Heart right ventricle (tissue), 16 donors: ENCODE results near the gene HARBI1. TPM values are rescaled to one million over a fixed set of nuclear protein-coding genes. Genes with fewer than 3 reads are reported as not detected.

ENCODE experiments used
- ATAC-seq, 8 donors: fragments of 200-7000 bp; cut with Tn5 transposase; one replicate each; pipeline ENCODE4 v1.9.1; 2020; ENCODE audit warnings: mild to moderate bottlenecking in 8 of 8, moderate library complexity in 8 of 8, moderate number of reproducible peaks in 1 of 8
- DNase-seq, 2 donors: peaks; one replicate each; pipeline ENCODE4 v3.0.0-alpha.2; 2020
- H3K27ac ChIP-seq, 10 donors: fragments of 200-600 bp; sonication (generic) in 2 of 10; one replicate each; pipeline versions ENCODE4 v1.5.0 to v1.8.0; 2020 to 2022; ENCODE audit warnings: mild to moderate bottlenecking in 3 of 10
- H3K27me3 ChIP-seq, 7 donors: fragments of 200-600 bp; one replicate each; pipeline ENCODE4 v1.8.0; 2021 to 2022; ENCODE audit warnings: mild to moderate bottlenecking in 2 of 7
- H3K36me3 ChIP-seq, 9 donors: fragments of 200-600 bp; sonication (generic) in 1 of 9; one replicate each; pipeline versions ENCODE4 v1.5.0 to v1.8.0; 2020 to 2022; ENCODE audit warnings: mild to moderate bottlenecking in 2 of 9
- H3K4me1 ChIP-seq, 9 donors: fragments of 200-600 bp; sonication (generic) in 1 of 9; one replicate each; pipeline versions ENCODE4 v1.5.0 to v1.8.0; 2020 to 2022; ENCODE audit warnings: mild to moderate bottlenecking in 4 of 9
- H3K4me3 ChIP-seq, 10 donors: fragments of 200-600 bp; sonication (generic) in 2 of 10; one replicate each; pipeline versions ENCODE4 v1.5.0 to v1.8.0; 2020 to 2022; ENCODE audit warnings: mild to moderate bottlenecking in 7 of 10, moderate library complexity in 2 of 10
- H3K9me3 ChIP-seq, 11 donors: fragments of 200-600 bp in 10 of 11; sonication (generic) in 2 of 11; one replicate each; pipeline versions ENCODE4 v1.5.0 to v1.8.0; 2013 to 2022; ENCODE audit warnings: mild to moderate bottlenecking in 2 of 11, control low read depth in 1 of 11, moderate library complexity in 1 of 11
- WGBS, 2 donors: extraction: QIAGEN DNeasy Blood & Tissue Kit; methylation state at CpG; one replicate each; pipeline ENCODE4 v1.1.7; 2013; ENCODE audit warnings: inconsistent platforms in 1 of 2; 5-methylcytosine and 5-hydroxymethylcytosine counted together
- intact Hi-C, 10 donors: fragments of 100-400 bp; cut with DNase I; formaldehyde crosslinking; loops; one replicate each; pipeline versions ENCODE4 v1.11.1 to v1.14.2; 2022
- polyA plus RNA-seq, 2 donors: library from polyadenylated mRNA; stranded (reverse); fragments of 200-250 nt; gene quantifications; one replicate each; pipeline ENCODE4 v1.2.3, GENCODE V29; 2013
- total RNA-seq, 10 donors: library from RNA; stranded (reverse); fragmentation: NEBNext Ultra II Directional in 3 of 10; extraction: Animal tissue kit (Norgen Biotek cat#: 25700) in 3 of 10; gene quantifications; one replicate each; pipeline versions ENCODE4 v1.2.1 to v1.2.4, GENCODE V29; 2021 to 2023
- TF ChIP-seq, protein P1 (sequence below), 9 donors: fragments of 200-600 bp; sonication (generic) in 2 of 9; IDR thresholded peaks; one replicate each; pipeline versions ENCODE4 v1.5.0 to v1.8.0; 2021 to 2022; ENCODE audit warnings: antibody characterized with exemption in 9 of 9, mild to moderate bottlenecking in 5 of 9, moderate library complexity in 1 of 9
- donor health status: Arrhythmogenic right ventricular cardiomyopathy.
- donor health status: ischemic (EF 13 %, LVEDD 7.1; RV severe dilation, severe dysfunction).
- donor health status: healthy with polysubstance abuse.
- donor health status: DM: no; HTN: yes; CAD: no.
- donor health status: DM: no; HTN: no; CAD: no.
- donor health status: ischemic (EF 25% LVEDD 6.9; RV normal size, moderate dysfunction).
- donor health status: ischemic (EF 25% LVEDD 5.7; RV mildly dilated, moderate dysfunction).
- donor health status: healthy.
- donor health status: DM: yes; HTN: yes; CAD: no.
- donor health status: Ischemic cardiomyopathy.
- donor health status: ischemic (EF 35%, LVEDD 5.7; RV mildly dilated, moderate dysfunction).
- donor health status: nonischemic (EF 11% LVEDD 7.7; RV severe dilation, severe dysfunction).
- donor health status: DM: yes; HTN: yes; CAD: no.
- donor health status: PGD.
- donor health status: ischemic (EF 29% LVEDD 5.4; RV normal size, mild dysfunction).
- donor health status: nonischemic (EF 23%, LVEDD 6.1; RV moderate dilation, normal function).

HARBI1 gene
- total and polyA plus RNA-seq, 12 donors: 1.7 to 4.4 (median 3.0) TPM

DNA sequence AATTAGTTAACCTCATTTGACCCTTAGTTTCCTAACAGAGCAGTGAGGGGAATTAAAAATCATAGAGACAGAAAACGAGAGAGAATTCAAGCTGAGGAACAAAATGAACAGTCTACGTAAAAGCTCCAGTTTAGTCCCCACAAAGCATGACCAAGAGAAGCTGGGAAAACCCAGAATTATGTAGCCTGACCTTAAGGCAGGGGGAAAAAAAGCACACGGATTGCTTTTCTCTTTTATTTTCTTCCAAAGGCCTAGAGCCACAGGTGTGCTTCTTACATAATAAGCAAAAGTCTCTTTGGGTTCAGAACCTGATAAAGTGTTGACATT lies 22.7 kb downstream of the HARBI1 start:
- H3K36me3 ChIP-seq: no peaks in the 10 kb centered on the region

DNA sequence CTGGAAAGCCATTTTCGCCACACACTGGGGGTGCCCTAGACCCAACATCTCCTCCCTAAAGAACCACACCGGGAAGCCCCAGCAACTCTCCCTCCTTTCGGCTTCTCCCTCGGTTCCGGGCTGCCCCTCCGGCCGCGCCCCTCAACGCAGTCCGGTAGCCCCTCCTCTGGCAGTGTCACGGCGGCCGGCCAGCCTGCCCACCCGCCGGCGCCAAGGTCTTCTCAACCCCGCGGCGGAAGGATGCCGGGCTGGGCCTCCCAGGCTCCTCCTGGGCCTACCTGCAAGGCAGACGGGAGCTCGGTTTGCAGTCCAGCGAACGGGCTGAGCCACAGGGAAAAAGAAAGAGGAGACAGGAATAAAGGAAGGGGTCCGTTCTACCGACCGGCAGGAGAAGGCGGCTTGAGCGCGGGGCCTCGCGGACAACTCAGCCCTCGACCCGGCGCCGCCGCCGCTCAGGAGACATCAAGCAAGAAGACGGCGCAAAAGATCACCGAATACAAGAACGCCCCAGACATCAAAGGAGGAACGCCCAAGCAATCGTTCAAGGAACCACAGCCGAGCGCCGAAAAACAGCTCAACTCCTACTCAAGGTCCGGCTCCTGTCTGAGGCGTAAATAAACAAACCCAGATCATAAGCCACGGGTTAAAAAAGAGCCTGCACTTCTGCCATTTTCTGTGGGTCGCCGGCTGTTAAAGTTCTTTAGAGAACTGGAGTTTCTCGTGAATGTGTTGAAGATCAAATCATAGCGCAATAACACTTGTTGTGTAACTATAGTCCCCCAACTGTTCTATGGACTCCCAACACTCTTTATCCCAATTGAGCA lies 23.3 kb downstream of the HARBI1 start, which contains the start of gene AMBRA1:
Gene AMBRA1 (minus strand): TSS at position 474 of the 824 bp plus-strand sequence. CDS start 45,643 bp downstream, outside the sequence.
- intact Hi-C loops: loop anchor here in 1 of 10 donors (5.0 kb wide), 1 partner anchor 41 kb away; no protein-coding TSS in a partner anchor
- Histone ChIP-seq H3K27me3 (no peaks in the 10 kb centered on the region), H3K4me1 (peaks cover 6 to 52% (median 47%) of the 10 kb centered on the region in 9 donors), H3K9me3 (no peaks in the 10 kb centered on the region), H3K27ac (peak within 1 kb of the TSS; percentile 65 to 94 (median 86)), H3K4me3 (peak within 1 kb of the TSS; percentile 40 to 97 (median 91)), H3K36me3 (no peaks in the 10 kb centered on the region)
- TF ChIP-seq, protein P1, sequence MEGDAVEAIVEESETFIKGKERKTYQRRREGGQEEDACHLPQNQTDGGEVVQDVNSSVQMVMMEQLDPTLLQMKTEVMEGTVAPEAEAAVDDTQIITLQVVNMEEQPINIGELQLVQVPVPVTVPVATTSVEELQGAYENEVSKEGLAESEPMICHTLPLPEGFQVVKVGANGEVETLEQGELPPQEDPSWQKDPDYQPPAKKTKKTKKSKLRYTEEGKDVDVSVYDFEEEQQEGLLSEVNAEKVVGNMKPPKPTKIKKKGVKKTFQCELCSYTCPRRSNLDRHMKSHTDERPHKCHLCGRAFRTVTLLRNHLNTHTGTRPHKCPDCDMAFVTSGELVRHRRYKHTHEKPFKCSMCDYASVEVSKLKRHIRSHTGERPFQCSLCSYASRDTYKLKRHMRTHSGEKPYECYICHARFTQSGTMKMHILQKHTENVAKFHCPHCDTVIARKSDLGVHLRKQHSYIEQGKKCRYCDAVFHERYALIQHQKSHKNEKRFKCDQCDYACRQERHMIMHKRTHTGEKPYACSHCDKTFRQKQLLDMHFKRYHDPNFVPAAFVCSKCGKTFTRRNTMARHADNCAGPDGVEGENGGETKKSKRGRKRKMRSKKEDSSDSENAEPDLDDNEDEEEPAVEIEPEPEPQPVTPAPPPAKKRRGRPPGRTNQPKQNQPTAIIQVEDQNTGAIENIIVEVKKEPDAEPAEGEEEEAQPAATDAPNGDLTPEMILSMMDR (IDR thresholded peaks at IDR 0.05): no peak
- ATAC-seq: peak; percentile 86 to 96 (median 92)
- 1% methylated on average over 54 of the region's 54 CpGs for WGBS, 2 donors
- DNase-seq: peak; percentile 81 to 91

More for the DNA sequence above, 22.7 kb downstream of the HARBI1 start:
- 37 to 40% methylated on average over 3 of the region's 3 CpGs for WGBS, 2 donors
- H3K27me3 ChIP-seq: no peaks in the 10 kb centered on the region
- peak overlapping the region; percentile 65 to 94 (median 86) for H3K27ac ChIP-seq
- H3K4me1 ChIP-seq: peaks cover 6 to 47% (median 41%) of the 10 kb centered on the region in 9 donors
- ATAC-seq (peak in 1 of 8 donors; percentile 2), DNase-seq (no peak)
- H3K4me3 ChIP-seq: peak overlapping the region; percentile 40 to 97 (median 91)
- intact Hi-C loops: loop anchor here in 1 of 10 donors (5.0 kb wide), 1 partner anchor 42 kb away; no protein-coding TSS in a partner anchor
- H3K9me3 ChIP-seq: no peaks in the 10 kb centered on the region
- TF ChIP-seq, protein P1 (IDR thresholded peaks at IDR 0.05): no peak

DNA sequence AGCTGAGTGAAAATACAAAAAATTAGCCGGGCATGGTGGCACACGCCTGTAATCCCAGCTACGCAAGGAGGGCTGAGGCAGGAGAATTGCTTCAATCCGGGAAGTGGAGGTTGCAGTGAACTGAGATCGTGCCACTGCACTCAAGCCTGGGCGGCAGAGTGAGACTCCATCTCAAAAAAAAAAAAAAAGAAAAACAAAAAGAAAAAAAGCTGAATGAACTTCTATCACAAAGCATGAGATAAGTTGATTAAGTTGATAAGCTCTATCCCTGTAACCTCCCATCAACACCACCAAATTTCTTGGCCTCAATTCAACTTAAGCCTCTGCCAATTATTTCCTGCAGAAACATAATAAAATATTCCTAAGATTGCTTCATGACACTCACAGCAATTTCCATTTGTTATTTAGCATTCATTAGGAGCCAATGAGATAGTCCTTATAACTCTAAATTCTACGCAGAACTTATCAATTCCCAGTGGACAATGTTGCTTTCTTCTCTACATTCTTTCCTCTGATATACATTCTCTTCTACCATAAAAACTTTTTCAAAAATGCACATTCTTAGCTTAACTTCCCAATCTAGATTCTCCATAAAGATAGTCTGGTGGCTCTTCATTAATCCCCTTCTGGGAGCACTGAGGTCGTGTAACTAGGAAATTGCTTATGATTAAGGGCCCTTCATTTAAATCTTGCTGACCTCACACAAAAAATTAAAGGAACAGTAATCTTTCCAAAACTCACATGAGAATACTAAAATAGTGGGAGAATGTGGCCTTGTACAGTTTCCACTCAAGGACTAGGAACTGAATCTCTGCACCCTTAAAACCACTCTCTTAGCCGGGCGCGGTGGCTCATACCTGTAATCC lies 26.1 kb downstream of the HARBI1 start:
- 49 to 60% methylated on average over 11 of the region's 11 CpGs for WGBS, 2 donors
- no peak for ATAC-seq
- Histone ChIP-seq H3K4me1 (peaks cover 6 to 61% (median 49%) of the 10 kb centered on the region in 9 donors), H3K27ac (peak overlapping the region in 6 of 10 donors; percentile 0 to 29 (median 7)), H3K27me3 (no peaks in the 10 kb centered on the region), H3K36me3 (peaks cover 0 to 15% (median 0%) of the 10 kb centered on the region in 9 donors), H3K9me3 (no peaks in the 10 kb centered on the region), H3K4me3 (peak overlapping the region in 2 of 10 donors; percentile 8 to 9)
- TF ChIP-seq, protein P1 (IDR thresholded peaks at IDR 0.05): no peak
- intact Hi-C loops: loop anchor here in 1 of 10 donors (5.0 kb wide), 1 partner anchor 39 kb away; no protein-coding TSS in a partner anchor
- no peak for DNase-seq

DNA sequence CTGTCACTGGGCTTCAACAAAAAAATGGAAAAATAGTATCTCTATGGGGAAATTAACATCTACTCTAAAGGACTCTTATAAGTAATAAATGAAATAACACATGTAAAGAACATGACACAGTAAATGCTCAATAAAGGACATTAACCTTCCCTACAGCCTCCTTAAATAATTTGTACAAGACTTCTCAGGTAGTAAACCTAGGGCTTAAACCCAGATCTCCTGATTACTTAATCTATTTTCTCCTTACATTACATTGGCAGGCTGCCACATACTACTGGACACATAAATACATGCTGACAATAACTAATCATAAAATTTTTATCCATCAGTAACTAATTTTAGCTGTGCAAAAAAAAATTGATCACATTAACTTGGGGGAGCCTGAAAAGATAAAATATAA lies 28.1 kb downstream of the HARBI1 start:
- ATAC-seq (no peak), DNase-seq (no peak)
- Histone ChIP-seq H3K27me3 (no peaks in the 10 kb centered on the region), H3K36me3 (peaks cover 0 to 16% (median 0%) of the 10 kb centered on the region in 9 donors), H3K27ac (no peak overlapping the region), H3K9me3 (no peaks in the 10 kb centered on the region), H3K4me1 (peaks cover 6 to 54% (median 44%) of the 10 kb centered on the region in 9 donors), H3K4me3 (no peak overlapping the region)
- TF ChIP-seq, protein P1 (IDR thresholded peaks at IDR 0.05): no peak
- intact Hi-C loops: no loop called here
